Neural cell (in vitro differentiated cells): Measurements from ENCODE around the gene SMAP1. TPM values are rescaled to one million over a fixed set of nuclear protein-coding genes. Genes with fewer than 3 reads are reported as not detected.

Experiments
- H2AFZ ChIP-seq: fragments of 200-600, 300-800 bp; sonication (generic), shearing (Covaris generic); 2 replicates; pipeline ENCODE4 v1.6.0; 2014; ENCODE audit warnings: low read depth, mild to moderate bottlenecking, antibody characterized with exemption, low read length, moderate library complexity
- H3F3A ChIP-seq: fragments of 200-600 bp; shearing (Covaris generic); 2 replicates; pipeline ENCODE4 v1.6.1; 2016; ENCODE audit warnings: mild to moderate bottlenecking, moderate library complexity, mixed read lengths, antibody characterized with exemption, low read length; ENCODE audit not compliant: insufficient read depth, poor library complexity, severe bottlenecking
- H3K27ac ChIP-seq: fragments of 200-600, 300-800 bp; sonication (generic), shearing (Covaris generic); 2 replicates; pipeline ENCODE4 v1.5.1; 2014; ENCODE audit warnings: mild to moderate bottlenecking, low read length, moderate library complexity
- H3K27me3 ChIP-seq: fragments of 300-800, 200-600 bp; sonication (generic), shearing (Covaris generic); 2 replicates; pipeline ENCODE4 v1.6.0; 2014; ENCODE audit warnings: mild to moderate bottlenecking, low read depth, low read length, moderate library complexity; ENCODE audit not compliant: insufficient read depth
- H3K36me3 ChIP-seq: fragments of 300-800, 200-600 bp; sonication (generic), shearing (Covaris generic); 2 replicates; pipeline ENCODE4 v1.5.1; 2014; ENCODE audit warnings: mild to moderate bottlenecking, antibody characterized with exemption, low read length, moderate library complexity; ENCODE audit not compliant: insufficient read depth
- H3K4me2 ChIP-seq: fragments of 300-800, 200-600 bp; sonication (generic), shearing (Covaris generic); 2 replicates; pipeline ENCODE4 v1.6.0; 2014; ENCODE audit warnings: mild to moderate bottlenecking, low read length
- H3K4me3 ChIP-seq: fragments of 300-800, 200-600 bp; sonication (generic), shearing (Covaris generic); 2 replicates; pipeline ENCODE4 v1.5.1; 2014; ENCODE audit warnings: mild to moderate bottlenecking, low read length, moderate library complexity
- H3K79me2 ChIP-seq: fragments of 200-600 bp; shearing (Covaris generic); replicated peaks from 2 replicates; pipeline ENCODE4 v1.6.0; 2014; ENCODE audit warnings: mild to moderate bottlenecking, low read length, moderate library complexity; ENCODE audit not compliant: insufficient read depth
- H3K9ac ChIP-seq: fragments of 300-800, 200-600 bp; sonication (generic), shearing (Covaris generic); 2 replicates; pipeline ENCODE4 v1.6.1; 2016; ENCODE audit warnings: mild to moderate bottlenecking, low read length, mixed read lengths
- H3K9me2 ChIP-seq: fragments of 200-600 bp; shearing (Covaris generic); 2 replicates; pipeline ENCODE4 v1.6.1; 2016; ENCODE audit warnings: mild to moderate bottlenecking, low read length, mixed read lengths; ENCODE audit not compliant: insufficient read depth
- H3K9me3 ChIP-seq: fragments of 200-600, 300-800 bp; sonication (generic), shearing (Covaris generic); 2 replicates; pipeline ENCODE4 v1.6.1; 2016; ENCODE audit warnings: mild to moderate bottlenecking, mixed run types, low read length, moderate library complexity, mixed read lengths
- H4K20me1 ChIP-seq: fragments of 200-600 bp; shearing (Covaris generic); 2 replicates; pipeline ENCODE4 v1.6.1; 2016; ENCODE audit warnings: mild to moderate bottlenecking, mixed run types; ENCODE audit not compliant: insufficient read depth
- CTCF ChIP-seq: fragments of 450-650 bp; IDR thresholded peaks from 2 replicates; pipeline ENCODE4 v1.5.1; 2014; ENCODE audit warnings: antibody characterized with exemption, mild to moderate bottlenecking, moderate library complexity; ENCODE audit not compliant: poor library complexity, severe bottlenecking
- EP300 ChIP-seq: fragments of 450-650 bp; conservative IDR thresholded peaks from 2 replicates; pipeline ENCODE4 v1.6.1; 2014; ENCODE audit warnings: antibody characterized with exemption, mild to moderate bottlenecking, moderate library complexity; ENCODE audit not compliant: poor library complexity, severe bottlenecking
- EZH2 ChIP-seq: fragments of 200-600, 300-800 bp; shearing (Covaris generic), sonication (generic); IDR thresholded peaks from 2 replicates; pipeline ENCODE4 v1.6.1; 2014; ENCODE audit warnings: antibody characterized with exemption, low read length, borderline replicate concordance, mild to moderate bottlenecking; ENCODE audit not compliant: insufficient read depth, poor library complexity, severe bottlenecking
- MXI1 ChIP-seq: fragments of 450-650 bp; conservative IDR thresholded peaks from 2 replicates; pipeline ENCODE4 v1.6.1; 2014; ENCODE audit warnings: antibody characterized with exemption, mild to moderate bottlenecking; ENCODE audit not compliant: poor library complexity, severe bottlenecking
- POLR2AphosphoS5 ChIP-seq: IDR thresholded peaks from 2 replicates; pipeline ENCODE4 v1.6.1; 2012
- RAD21 ChIP-seq: fragments of 450-650 bp; conservative IDR thresholded peaks from 2 replicates; pipeline ENCODE4 v1.6.1; 2014; ENCODE audit warnings: antibody characterized with exemption, mild to moderate bottlenecking, moderate library complexity
- SMC3 ChIP-seq: fragments of 450-650 bp; conservative IDR thresholded peaks from 2 replicates; pipeline ENCODE4 v1.6.1; 2014; ENCODE audit warnings: antibody characterized with exemption, mild to moderate bottlenecking, moderate library complexity; ENCODE audit not compliant: poor library complexity
- TAF1 ChIP-seq: IDR thresholded peaks from 2 replicates; pipeline ENCODE4 v1.6.1; 2012; ENCODE audit warnings: low read depth
- polyA plus RNA-seq: library from polyadenylated mRNA; depleted of rRNA; stranded (reverse); fragments of >200 nt; gene quantifications from 2 replicates; pipeline ENCODE4 v1.2.3, GENCODE V29; 2014
- TF ChIP-seq, protein P1 (sequence below): IDR thresholded peaks from 2 replicates; pipeline ENCODE4 v1.6.1; 2012; ENCODE audit warnings: borderline replicate concordance

The SMAP1 gene
- polyA plus RNA-seq, 1 donor from 2014 or later, result 43.7 TPM

GRCh38 chr6:70831427-70831826, 163.7 kb downstream of the SMAP1 start:
- Histone ChIP-seq H3K4me2 (no peak overlapping the region), H3K9me3 (no peaks in the 10 kb centered on the region), H2AFZ (no peak overlapping the region), H3K9me2 (no peaks in the 10 kb centered on the region), H3K9ac (no peak overlapping the region), H3K36me3 (no peaks in the 10 kb centered on the region), H3K27me3 (no peaks in the 10 kb centered on the region), H3F3A (no peaks in the 10 kb centered on the region), H3K27ac (no peak overlapping the region), H3K4me3 (no peak overlapping the region), H3K79me2 (no peaks in the 10 kb centered on the region), H4K20me1 (no peaks in the 10 kb centered on the region)
- TF ChIP-seq POLR2AphosphoS5 (no peak), SMC3 (no peak)

- H4K20me1 ChIP-seq, result no peaks in the 10 kb centered on the region
- no peaks in the 10 kb centered on the region for H3K9me2 ChIP-seq
- TF ChIP-seq TAF1, result no peak
- TF ChIP-seq, protein P1, sequence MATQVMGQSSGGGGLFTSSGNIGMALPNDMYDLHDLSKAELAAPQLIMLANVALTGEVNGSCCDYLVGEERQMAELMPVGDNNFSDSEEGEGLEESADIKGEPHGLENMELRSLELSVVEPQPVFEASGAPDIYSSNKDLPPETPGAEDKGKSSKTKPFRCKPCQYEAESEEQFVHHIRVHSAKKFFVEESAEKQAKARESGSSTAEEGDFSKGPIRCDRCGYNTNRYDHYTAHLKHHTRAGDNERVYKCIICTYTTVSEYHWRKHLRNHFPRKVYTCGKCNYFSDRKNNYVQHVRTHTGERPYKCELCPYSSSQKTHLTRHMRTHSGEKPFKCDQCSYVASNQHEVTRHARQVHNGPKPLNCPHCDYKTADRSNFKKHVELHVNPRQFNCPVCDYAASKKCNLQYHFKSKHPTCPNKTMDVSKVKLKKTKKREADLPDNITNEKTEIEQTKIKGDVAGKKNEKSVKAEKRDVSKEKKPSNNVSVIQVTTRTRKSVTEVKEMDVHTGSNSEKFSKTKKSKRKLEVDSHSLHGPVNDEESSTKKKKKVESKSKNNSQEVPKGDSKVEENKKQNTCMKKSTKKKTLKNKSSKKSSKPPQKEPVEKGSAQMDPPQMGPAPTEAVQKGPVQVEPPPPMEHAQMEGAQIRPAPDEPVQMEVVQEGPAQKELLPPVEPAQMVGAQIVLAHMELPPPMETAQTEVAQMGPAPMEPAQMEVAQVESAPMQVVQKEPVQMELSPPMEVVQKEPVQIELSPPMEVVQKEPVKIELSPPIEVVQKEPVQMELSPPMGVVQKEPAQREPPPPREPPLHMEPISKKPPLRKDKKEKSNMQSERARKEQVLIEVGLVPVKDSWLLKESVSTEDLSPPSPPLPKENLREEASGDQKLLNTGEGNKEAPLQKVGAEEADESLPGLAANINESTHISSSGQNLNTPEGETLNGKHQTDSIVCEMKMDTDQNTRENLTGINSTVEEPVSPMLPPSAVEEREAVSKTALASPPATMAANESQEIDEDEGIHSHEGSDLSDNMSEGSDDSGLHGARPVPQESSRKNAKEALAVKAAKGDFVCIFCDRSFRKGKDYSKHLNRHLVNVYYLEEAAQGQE, result no peak
- no peak for TF ChIP-seq SMC3
- TF ChIP-seq POLR2AphosphoS5, result no peak
- no peak for TF ChIP-seq EP300
- no peak for TF ChIP-seq CTCF
Observed at GRCh38 chr6:70834520-70834919, 166.8 kb downstream of the SMAP1 start.

GRCh38 chr6:70838907-70839285, 171.2 kb downstream of the SMAP1 start:
- no peak overlapping the region for H3K9ac ChIP-seq
- no peaks in the 10 kb centered on the region for H3F3A ChIP-seq

More at GRCh38 chr6:70834520-70834919, 166.8 kb downstream of the SMAP1 start:
- H3K36me3 ChIP-seq, result no peaks in the 10 kb centered on the region
- H3F3A ChIP-seq, result no peaks in the 10 kb centered on the region
- no peaks in the 10 kb centered on the region for H3K9me3 ChIP-seq
- H3K4me2 ChIP-seq, result no peak overlapping the region
- H3K4me3 ChIP-seq, result no peak overlapping the region
- H3K27ac ChIP-seq, result no peak overlapping the region
- H2AFZ ChIP-seq, result no peak overlapping the region
- H3K79me2 ChIP-seq, result no peaks in the 10 kb centered on the region
- H3K27me3 ChIP-seq, result no peaks in the 10 kb centered on the region
- H3K9ac ChIP-seq, result no peak overlapping the region

More at GRCh38 chr6:70838907-70839285, 171.2 kb downstream of the SMAP1 start:
- Histone ChIP-seq H4K20me1 (no peaks in the 10 kb centered on the region), H3K4me2 (no peak overlapping the region), H3K4me3 (no peak overlapping the region), H3K9me2 (no peaks in the 10 kb centered on the region), H2AFZ (no peak overlapping the region), H3K27me3 (no peaks in the 10 kb centered on the region), H3K27ac (no peak overlapping the region), H3K9me3 (no peaks in the 10 kb centered on the region), H3K79me2 (no peaks in the 10 kb centered on the region), H3K36me3 (no peaks in the 10 kb centered on the region)
- TF ChIP-seq POLR2AphosphoS5, result no peak
- TF ChIP-seq EZH2, result no peak
- TF ChIP-seq SMC3, result no peak
- TF ChIP-seq CTCF, result no peak
- no peak for TF ChIP-seq TAF1
- no peak for TF ChIP-seq RAD21
- TF ChIP-seq MXI1, result no peak
- TF ChIP-seq EP300, result no peak
- TF ChIP-seq, protein P1, result no peak
